H1 (cell line): Measurements from ENCODE around the gene TGIF1.

Source experiments
- CHD2 ChIP-seq: IDR thresholded peaks from 2 replicates; pipeline ENCODE4 v1.6.1; 2012; ENCODE audit warnings: low read length, improper control_type of control experiment
- CTCF ChIP-seq, 3 experiments: IDR thresholded peaks; 1 replicate in 2 of 3; 2 replicates in 1 of 3; pipeline versions ENCODE4 v1.5.1 to v1.6.1; 2011; ENCODE audit warnings: low read length in 3 of 3, mild to moderate bottlenecking in 3 of 3, inconsistent platforms in 2 of 3, low read depth in 1 of 3, moderate library complexity in 1 of 3; ENCODE audit not compliant: insufficient read depth in 1 of 3; ENCODE audit errors: control extremely low read depth in 1 of 3
- EZH2 ChIP-seq: fragments of 200-600 bp; sonication (generic); IDR thresholded peaks from 2 replicates; pipeline ENCODE4 v1.7.1; 2012; ENCODE audit warnings: low read depth, mild to moderate bottlenecking, moderate library complexity, low read length, inconsistent platforms; ENCODE audit not compliant: severe bottlenecking
- KDM1A ChIP-seq: fragments of 200-600, 300-600 bp; sonication (generic); IDR thresholded peaks from 2 replicates; pipeline ENCODE4 v1.7.1; 2016; ENCODE audit warnings: mild to moderate bottlenecking, low read length, borderline replicate concordance
- MAX ChIP-seq: IDR thresholded peaks from 2 replicates; pipeline ENCODE4 v1.6.1; 2012; ENCODE audit warnings: inconsistent platforms
- POLR2A ChIP-seq, 2 experiments: IDR thresholded peaks; 1 replicate in 1 of 2; 2 replicates in 1 of 2; pipeline ENCODE4 v1.6.1; 2011; ENCODE audit warnings: low read depth in 2 of 2, low read length in 2 of 2, mild to moderate bottlenecking in 2 of 2; ENCODE audit errors: control extremely low read depth in 1 of 2
- POLR2AphosphoS5 ChIP-seq: IDR thresholded peaks from 2 replicates; pipeline ENCODE4 v1.6.1; 2011; ENCODE audit warnings: low read depth, low read length
- RAD21 ChIP-seq, 2 experiments: IDR thresholded peaks in 1 of 2; conservative IDR thresholded peaks in 1 of 2; 2 replicates each; pipeline ENCODE4 v1.6.1; 2011; ENCODE audit warnings: low read depth in 2 of 2, low read length in 2 of 2, improper control_type of control experiment in 1 of 2, inconsistent platforms in 1 of 2, mild to moderate bottlenecking in 1 of 2, moderate library complexity in 1 of 2
- RNF2 ChIP-seq: fragments of 200-900, 300-1000 bp; sonication (generic); IDR thresholded peaks from 2 replicates; pipeline ENCODE4 v1.7.1; 2016; ENCODE audit warnings: borderline replicate concordance, low read depth, mild to moderate bottlenecking, antibody characterized with exemption, low read length; ENCODE audit not compliant: poor library complexity, severe bottlenecking; ENCODE audit errors: missing control alignments
- RXRA ChIP-seq: IDR thresholded peaks from 2 replicates; pipeline ENCODE4 v1.6.1; 2011; ENCODE audit warnings: low read depth, mild to moderate bottlenecking, low read length, moderate library complexity; ENCODE audit not compliant: insufficient read depth
- SP1 ChIP-seq: IDR thresholded peaks from 2 replicates; pipeline ENCODE4 v1.6.1; 2011; ENCODE audit warnings: low read depth, low read length
- TAF7 ChIP-seq: optimal IDR thresholded peaks from 2 replicates; pipeline ENCODE3; 2011; ENCODE audit warnings: low read depth, mild to moderate bottlenecking, inconsistent platforms, low read length, moderate library complexity, borderline replicate concordance
- TEAD4 ChIP-seq: IDR thresholded peaks from 2 replicates; pipeline ENCODE4 v1.6.1; 2012; ENCODE audit warnings: low read depth, low read length, inconsistent platforms, mixed read lengths
- ZNF274 ChIP-seq: IDR thresholded peaks from 2 replicates; pipeline ENCODE4 v1.7.0; 2012; ENCODE audit warnings: low read length, borderline replicate concordance; ENCODE audit errors: extremely low read depth

GRCh38 chr18:3479978-3480509 lies 30.1 kb downstream of the TGIF1 start:
- TF ChIP-seq CTCF (IDR thresholded peaks at IDR 0.05; ENCODE audit: control extremely low read depth in 1 of 3, insufficient read depth in 1 of 3, low read depth in 1 of 3, low read length in 3 of 3) (no peak), TAF7 (no peak), RXRA (no peak), SP1 (no peak), RNF2 (no peak), KDM1A (no peak), EZH2 (no peak), CHD2 (no peak), TEAD4 (no peak), ZNF274 (no peak), MAX (no peak), POLR2AphosphoS5 (no peak), POLR2A (IDR thresholded peaks at IDR 0.05; ENCODE audit: control extremely low read depth in 1 of 2, low read depth in 2 of 2, low read length in 2 of 2) (no peak), RAD21 (IDR thresholded peaks at IDR 0.05 in 1 of 2, conservative IDR thresholded peaks at IDR 0.05 in 1 of 2; ENCODE audit: low read depth in 2 of 2, low read length in 2 of 2) (no peak)
